Sigmoid colon (tissue), 7 donors: ENCODE data around the gene ELP6. TPM values are rescaled to one million over a fixed set of nuclear protein-coding genes. Genes with fewer than 3 reads are reported as not detected.

Experiments used
- DNase-seq: peaks from one replicate; pipeline ENCODE4 v3.0.0-alpha.2; 2019
- H3K27ac ChIP-seq, 4 donors: fragments of 200-600 bp; sonication (generic); one replicate each; pipeline ENCODE4 v1.5.1; 2016 to 2019; ENCODE audit warnings: mild to moderate bottlenecking in 1 of 4
- H3K27me3 ChIP-seq, 3 donors: fragments of 200-600 bp; sonication (generic); one replicate each; pipeline ENCODE4 v1.5.1; 2019; ENCODE audit warnings: mild to moderate bottlenecking in 1 of 3
- H3K36me3 ChIP-seq, 4 donors: fragments of 200-600 bp; sonication (generic); one replicate each; pipeline ENCODE4 v1.5.1; 2016 to 2019
- H3K4me1 ChIP-seq, 4 donors: fragments of 200-600 bp; sonication (generic); one replicate each; pipeline ENCODE4 v1.5.1; 2017 to 2019
- H3K4me3 ChIP-seq, 4 donors: fragments of 200-600 bp; sonication (generic); one replicate each; pipeline ENCODE4 v1.5.1; 2017 to 2019; ENCODE audit warnings: mild to moderate bottlenecking in 2 of 4, moderate library complexity in 1 of 4
- H3K9me3 ChIP-seq, 4 donors: fragments of 200-600 bp in 3 of 4; sonication (generic) in 3 of 4; one replicate each; pipeline versions ENCODE4 v1.5.1 to v1.6.1; 2013 to 2019
- EP300 ChIP-seq, 4 donors: sonication (generic); formaldehyde crosslinking; IDR thresholded peaks; one replicate each; pipeline ENCODE4 v1.6.1; 2017; ENCODE audit warnings: antibody characterized with exemption in 4 of 4
- POLR2A ChIP-seq, 2 donors: fragments of 450-650 bp; IDR thresholded peaks; one replicate each; pipeline ENCODE4 v1.6.1; 2016; ENCODE audit warnings: antibody characterized with exemption in 2 of 2, mild to moderate bottlenecking in 2 of 2, moderate library complexity in 2 of 2
- POLR2AphosphoS5 ChIP-seq, 4 donors: sonication (generic); formaldehyde crosslinking; IDR thresholded peaks; one replicate each; pipeline ENCODE4 v1.6.1; 2017; ENCODE audit warnings: antibody characterized with exemption in 4 of 4
- WGBS, 2 donors: extraction: QIAGEN DNeasy Blood & Tissue Kit; methylation state at CpG; one replicate each; pipeline ENCODE4 v1.1.7; 2013; 5-methylcytosine and 5-hydroxymethylcytosine counted together
- intact Hi-C: fragments of 100-400 bp; cut with DNase I; formaldehyde crosslinking; loops from one replicate; pipeline ENCODE4 v1.15.1; 2023
- polyA plus RNA-seq, 3 donors: library from polyadenylated mRNA; stranded (reverse); fragments of 200-250 nt; gene quantifications; one replicate each; pipeline ENCODE4 v1.2.3, GENCODE V29; 2013
- small RNA-seq, 3 donors: library from RNA; depleted of rRNA; stranded (forward); fragments of <200 nt; gene quantifications; one replicate each; pipeline ENCODE3, GENCODE V24; 2016
- total RNA-seq, 4 donors: library from RNA; depleted of rRNA; stranded (reverse); fragments of >200 nt; gene quantifications; one replicate each; pipeline ENCODE4 v1.1.0, GENCODE V29; 2016
- TF ChIP-seq, protein P1 (sequence below), 4 experiments: fragments of 450-650 bp in 3 of 4; fragments of 200-600 bp in 1 of 4; IDR thresholded peaks; one replicate each; pipeline ENCODE4 v1.5.1; 2016 to 2019; ENCODE audit warnings: antibody characterized with exemption in 4 of 4, mild to moderate bottlenecking in 3 of 4, moderate library complexity in 2 of 4
- donor health status: healthy with polysubstance abuse.
- donor health status: Bipolar disorder and iron deficiency.
- donor health status: healthy.

Gene ELP6
- total and polyA plus RNA-seq, 7 donors, result 17.1 to 38.9 (median 21.6) TPM

GRCh38 chr3:47456984-47457383 is 56.5 kb downstream of the ELP6 start:
- no peak overlapping the region for H3K4me3 ChIP-seq
- no peak for TF ChIP-seq POLR2A (IDR thresholded peaks at IDR 0.05)
- no peak for TF ChIP-seq POLR2AphosphoS5 (IDR thresholded peaks at IDR 0.05)
- no peak for TF ChIP-seq EP300 (IDR thresholded peaks at IDR 0.05)
- TF ChIP-seq, protein P1, sequence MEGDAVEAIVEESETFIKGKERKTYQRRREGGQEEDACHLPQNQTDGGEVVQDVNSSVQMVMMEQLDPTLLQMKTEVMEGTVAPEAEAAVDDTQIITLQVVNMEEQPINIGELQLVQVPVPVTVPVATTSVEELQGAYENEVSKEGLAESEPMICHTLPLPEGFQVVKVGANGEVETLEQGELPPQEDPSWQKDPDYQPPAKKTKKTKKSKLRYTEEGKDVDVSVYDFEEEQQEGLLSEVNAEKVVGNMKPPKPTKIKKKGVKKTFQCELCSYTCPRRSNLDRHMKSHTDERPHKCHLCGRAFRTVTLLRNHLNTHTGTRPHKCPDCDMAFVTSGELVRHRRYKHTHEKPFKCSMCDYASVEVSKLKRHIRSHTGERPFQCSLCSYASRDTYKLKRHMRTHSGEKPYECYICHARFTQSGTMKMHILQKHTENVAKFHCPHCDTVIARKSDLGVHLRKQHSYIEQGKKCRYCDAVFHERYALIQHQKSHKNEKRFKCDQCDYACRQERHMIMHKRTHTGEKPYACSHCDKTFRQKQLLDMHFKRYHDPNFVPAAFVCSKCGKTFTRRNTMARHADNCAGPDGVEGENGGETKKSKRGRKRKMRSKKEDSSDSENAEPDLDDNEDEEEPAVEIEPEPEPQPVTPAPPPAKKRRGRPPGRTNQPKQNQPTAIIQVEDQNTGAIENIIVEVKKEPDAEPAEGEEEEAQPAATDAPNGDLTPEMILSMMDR (IDR thresholded peaks at IDR 0.05), result no peak
- intact Hi-C loops, result no loop called here

DNA sequence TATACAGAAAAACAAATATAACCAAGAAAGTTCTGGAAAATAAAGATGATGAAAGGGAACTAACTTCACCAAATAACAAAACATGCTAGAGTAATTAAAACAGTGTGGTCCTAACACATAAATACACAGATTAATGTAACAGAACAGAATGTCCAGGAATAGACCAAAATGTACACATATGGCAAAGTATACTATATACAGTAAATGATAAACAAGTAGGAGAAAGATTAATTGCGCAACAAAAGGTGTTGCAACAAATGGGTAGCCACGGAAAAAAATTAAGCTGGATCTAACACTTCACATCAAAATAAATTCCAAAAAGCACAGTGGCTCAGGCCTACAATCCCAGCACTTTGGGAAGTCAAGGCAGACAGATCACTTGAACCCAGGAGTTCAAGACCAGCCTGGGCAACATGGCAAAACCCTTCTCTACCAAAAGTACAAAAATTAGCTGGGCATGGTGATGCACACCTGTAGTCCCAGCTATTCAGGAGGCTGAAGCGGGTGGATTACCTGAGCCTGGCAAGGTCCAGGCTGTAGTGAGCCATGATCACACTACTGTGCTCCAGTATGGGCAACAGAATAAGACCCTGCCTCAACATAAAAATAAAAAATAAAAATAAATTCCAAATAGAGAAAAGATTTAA is 57.6 kb downstream of the ELP6 start:
- Histone ChIP-seq H3K4me3 (no peak overlapping the region), H3K9me3 (no peaks in the 10 kb centered on the region), H3K4me1 (peaks cover 0 to 6% (median 3%) of the 10 kb centered on the region in 4 donors), H3K36me3 (no peaks in the 10 kb centered on the region), H3K27me3 (no peaks in the 10 kb centered on the region), H3K27ac (no peak overlapping the region)
- TF ChIP-seq, protein P1 (IDR thresholded peaks at IDR 0.05), result no peak
- TF ChIP-seq POLR2AphosphoS5 (IDR thresholded peaks at IDR 0.05), result no peak
- TF ChIP-seq EP300 (IDR thresholded peaks at IDR 0.05), result no peak
- no peak for TF ChIP-seq POLR2A (IDR thresholded peaks at IDR 0.05)
- 78 to 83% methylated on average over 3 of the region's 3 CpGs for WGBS, 2 donors
- intact Hi-C loops, result no loop called here
- DNase-seq, result no peak

More at GRCh38 chr3:47456984-47457383, 56.5 kb downstream of the ELP6 start:
- Histone ChIP-seq H3K36me3 (no peaks in the 10 kb centered on the region), H3K27me3 (no peaks in the 10 kb centered on the region), H3K27ac (no peak overlapping the region), H3K9me3 (no peaks in the 10 kb centered on the region), H3K4me1 (peaks cover 0 to 6% (median 3%) of the 10 kb centered on the region in 4 donors)
- DNase-seq, result no peak

- no peaks in the 10 kb centered on the region for H3K9me3 ChIP-seq
- no peak overlapping the region for H3K27ac ChIP-seq
- no peak for DNase-seq
- no peak overlapping the region for H3K4me3 ChIP-seq
- 95 to 96% methylated on average over 4 of the region's 4 CpGs for WGBS, 2 donors
- intact Hi-C loops, result no loop called here
- TF ChIP-seq EP300 (IDR thresholded peaks at IDR 0.05) (no peak), POLR2AphosphoS5 (IDR thresholded peaks at IDR 0.05) (no peak), POLR2A (IDR thresholded peaks at IDR 0.05) (no peak)
- TF ChIP-seq, protein P1 (IDR thresholded peaks at IDR 0.05), result no peak
- H3K36me3 ChIP-seq, result no peaks in the 10 kb centered on the region
- no peaks in the 10 kb centered on the region for H3K27me3 ChIP-seq
- peaks cover 0 to 6% (median 3%) of the 10 kb centered on the region in 4 donors for H3K4me1 ChIP-seq
These were observed 60.9 kb downstream of the ELP6 start for GRCh38 chr3:47452453-47453215.

Small RNA genes within 50 kb of the gene (small RNA-seq; reads per million reads assigned to genes)
- gene AC099778.2, result 0 reads per million in 3 donors
- gene RN7SL870P, result 0 to 0.06 (median 0) reads per million in 3 donors

Other genes with a start within 250 kb of the ELP6 start
- gene KIF9, start 230.9 kb downstream of the ELP6 start, total RNA-seq, result 10 to 100 TPM in 1 of 4 donors, 1 to 10 TPM in 3; 5.3 to 16.1 (median 9.0) TPM
- 10 to 100 TPM; 14.6 to 20.4 (median 18.3) TPM for gene KIF9, start 230.9 kb downstream of the ELP6 start, polyA plus RNA-seq
- gene KLHL18, start 230.8 kb downstream of the ELP6 start, total RNA-seq, result 10 to 100 TPM; 10.3 to 33.8 (median 11.7) TPM
- gene KLHL18, start 230.8 kb downstream of the ELP6 start, polyA plus RNA-seq, result 10 to 100 TPM; 10.6 to 27.0 (median 13.8) TPM
- 10 to 100 TPM; 11.0 to 26.9 (median 14.7) TPM for gene PTPN23, start 132.7 kb downstream of the ELP6 start, total RNA-seq
- 10 to 100 TPM in 2 of 3 donors, 1 to 10 TPM in 1; 7.8 to 23.1 (median 10.2) TPM for gene PTPN23, start 132.7 kb downstream of the ELP6 start, polyA plus RNA-seq
- gene SCAP, start 37.8 kb downstream of the ELP6 start, total RNA-seq, result 10 to 100 TPM; 49.2 to 63.9 (median 56.9) TPM
- 10 to 100 TPM; 10.8 to 81.0 (median 16.9) TPM for gene SCAP, start 37.8 kb downstream of the ELP6 start, polyA plus RNA-seq
- gene CSPG5, start 65.2 kb upstream of the ELP6 start, total RNA-seq, result 1 to 10 TPM in 3 of 4 donors, under 1 TPM in 1; 0.99 to 2.3 (median 1.5) TPM
- gene CSPG5, start 65.2 kb upstream of the ELP6 start, polyA plus RNA-seq, result 1 to 10 TPM in 1 of 3 donors, not detected in 2; 1.0 TPM